Measurements from ENCODE around the gene HDLBP.

Gene HDLBP

GRCh38 chr2:241241669-241242068 is 73.8 kb downstream of the HDLBP start:
- Histone ChIP-seq H3K36me3 (ENCODE audit: control insufficient read depth, insufficient read depth, low read length) (peaks cover 98% of the 10 kb centered on the region), H3K4me3 (ENCODE audit: low read depth, low read length) (no peak overlapping the region), H3K27ac (ENCODE audit: low read depth, low read length) (no peak overlapping the region), H3K9ac (ENCODE audit: low read length) (no peak overlapping the region), H3K4me1 (ENCODE audit: control insufficient read depth, insufficient read depth, low read length) (no peaks in the 10 kb centered on the region; the same call in 1 of the 2 replicates), H3K9me3 (ENCODE audit: control insufficient read depth, insufficient read depth, low read depth, low read length) (no peaks in the 10 kb centered on the region), H3K27me3 (ENCODE audit: control insufficient read depth, insufficient read depth, low read length) (no peaks in the 10 kb centered on the region)

- Histone ChIP-seq H3K27me3 (ENCODE audit: control insufficient read depth, insufficient read depth, low read length) (no peaks in the 10 kb centered on the region), H3K9ac (ENCODE audit: low read length) (no peak overlapping the region), H3K4me3 (ENCODE audit: low read depth, low read length) (no peak overlapping the region), H3K27ac (ENCODE audit: low read depth, low read length) (no peak overlapping the region), H3K36me3 (ENCODE audit: control insufficient read depth, insufficient read depth, low read length) (peaks cover 98% of the 10 kb centered on the region), H3K4me1 (ENCODE audit: control insufficient read depth, insufficient read depth, low read length) (no peaks in the 10 kb centered on the region; the same call in 1 of the 2 replicates), H3K9me3 (ENCODE audit: control insufficient read depth, insufficient read depth, low read depth, low read length) (no peaks in the 10 kb centered on the region)
These were observed 75.0 kb downstream of the HDLBP start for GRCh38 chr2:241240320-241241004.

- H3K9ac ChIP-seq (ENCODE audit: low read length): no peak overlapping the region
- H3K4me1 ChIP-seq (ENCODE audit: control insufficient read depth, insufficient read depth, low read length): no peaks in the 10 kb centered on the region; the same call in 1 of the 2 replicates
- no peak overlapping the region for H3K4me3 ChIP-seq (ENCODE audit: low read depth, low read length)
- no peaks in the 10 kb centered on the region for H3K27me3 ChIP-seq (ENCODE audit: control insufficient read depth, insufficient read depth, low read length)
- H3K9me3 ChIP-seq (ENCODE audit: control insufficient read depth, insufficient read depth, low read depth, low read length): no peaks in the 10 kb centered on the region
- H3K27ac ChIP-seq (ENCODE audit: low read depth, low read length): no peak overlapping the region
- H3K36me3 ChIP-seq (ENCODE audit: control insufficient read depth, insufficient read depth, low read length): peaks cover 98% of the 10 kb centered on the region
These were observed 75.8 kb downstream of the HDLBP start for GRCh38 chr2:241239552-241240202.

DNA sequence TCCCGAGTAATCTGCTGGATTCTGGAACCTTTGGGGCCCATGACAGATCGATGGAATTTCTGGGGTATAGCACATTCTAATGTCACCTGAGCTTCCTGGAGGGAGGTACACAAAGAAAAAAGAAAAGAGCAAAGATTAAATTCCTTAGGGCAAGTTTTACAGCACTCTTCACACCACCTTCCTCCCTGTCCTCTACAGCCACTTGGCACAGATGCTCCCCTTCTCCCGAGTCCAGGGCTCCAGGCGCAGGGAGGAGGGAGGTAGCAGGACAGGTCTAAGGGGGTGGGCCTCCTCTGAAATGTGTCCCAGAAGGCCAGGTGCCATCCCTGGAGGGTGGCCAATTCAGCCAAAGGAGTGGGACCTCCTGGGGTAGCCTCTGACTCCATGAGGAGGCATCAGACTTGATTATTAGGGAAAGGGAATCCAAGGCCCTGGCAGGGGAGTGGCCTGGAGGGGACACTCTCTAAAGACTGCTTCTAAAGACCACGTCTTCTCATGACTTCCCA is 76.7 kb downstream of the HDLBP start:
- Histone ChIP-seq H3K4me3 (ENCODE audit: low read depth, low read length) (no peak overlapping the region), H3K9ac (ENCODE audit: low read length) (no peak overlapping the region), H3K27me3 (ENCODE audit: control insufficient read depth, insufficient read depth, low read length) (no peaks in the 10 kb centered on the region), H3K36me3 (ENCODE audit: control insufficient read depth, insufficient read depth, low read length) (peaks cover 98% of the 10 kb centered on the region), H3K4me1 (ENCODE audit: control insufficient read depth, insufficient read depth, low read length) (no peaks in the 10 kb centered on the region; the same call in 1 of the 2 replicates), H3K27ac (ENCODE audit: low read depth, low read length) (no peak overlapping the region), H3K9me3 (ENCODE audit: control insufficient read depth, insufficient read depth, low read depth, low read length) (no peaks in the 10 kb centered on the region)

GRCh38 chr2:241237949-241238371 is 77.5 kb downstream of the HDLBP start:
- H3K9ac ChIP-seq (ENCODE audit: low read length): no peak overlapping the region
- no peak overlapping the region for H3K4me3 ChIP-seq (ENCODE audit: low read depth, low read length)
- H3K9me3 ChIP-seq (ENCODE audit: control insufficient read depth, insufficient read depth, low read depth, low read length): no peaks in the 10 kb centered on the region
- H3K27ac ChIP-seq (ENCODE audit: low read depth, low read length): no peak overlapping the region
- H3K4me1 ChIP-seq (ENCODE audit: control insufficient read depth, insufficient read depth, low read length): no peaks in the 10 kb centered on the region; the same call in 1 of the 2 replicates
- peaks cover 98% of the 10 kb centered on the region for H3K36me3 ChIP-seq (ENCODE audit: control insufficient read depth, insufficient read depth, low read length)
- H3K27me3 ChIP-seq (ENCODE audit: control insufficient read depth, insufficient read depth, low read length): no peaks in the 10 kb centered on the region

DNA sequence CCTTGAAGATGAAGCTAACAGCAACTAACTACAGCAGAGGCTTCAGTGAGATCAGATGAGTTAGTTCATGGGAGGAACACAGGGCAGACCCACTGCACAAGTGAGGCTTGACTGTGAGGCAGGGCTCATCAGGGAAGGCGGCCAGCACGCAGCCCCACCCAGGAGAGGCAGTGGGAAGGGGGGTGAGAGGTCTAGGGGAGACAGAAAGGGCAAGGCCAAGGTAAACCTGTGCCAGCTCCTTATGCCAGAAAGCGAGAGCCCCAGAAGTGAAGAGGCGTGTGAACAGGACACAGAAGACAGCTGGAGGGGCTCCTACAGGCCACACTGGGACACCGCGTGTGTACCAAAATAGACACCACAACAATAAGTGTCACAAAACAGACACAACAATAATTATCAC is 78.4 kb downstream of the HDLBP start:
- Histone ChIP-seq H3K27ac (ENCODE audit: low read depth, low read length) (no peak overlapping the region), H3K27me3 (ENCODE audit: control insufficient read depth, insufficient read depth, low read length) (no peaks in the 10 kb centered on the region), H3K4me1 (ENCODE audit: control insufficient read depth, insufficient read depth, low read length) (no peaks in the 10 kb centered on the region; the same call in 1 of the 2 replicates), H3K9ac (ENCODE audit: low read length) (no peak overlapping the region), H3K9me3 (ENCODE audit: control insufficient read depth, insufficient read depth, low read depth, low read length) (no peaks in the 10 kb centered on the region), H3K4me3 (ENCODE audit: low read depth, low read length) (no peak overlapping the region), H3K36me3 (ENCODE audit: control insufficient read depth, insufficient read depth, low read length) (peaks cover 97% of the 10 kb centered on the region)

DNA sequence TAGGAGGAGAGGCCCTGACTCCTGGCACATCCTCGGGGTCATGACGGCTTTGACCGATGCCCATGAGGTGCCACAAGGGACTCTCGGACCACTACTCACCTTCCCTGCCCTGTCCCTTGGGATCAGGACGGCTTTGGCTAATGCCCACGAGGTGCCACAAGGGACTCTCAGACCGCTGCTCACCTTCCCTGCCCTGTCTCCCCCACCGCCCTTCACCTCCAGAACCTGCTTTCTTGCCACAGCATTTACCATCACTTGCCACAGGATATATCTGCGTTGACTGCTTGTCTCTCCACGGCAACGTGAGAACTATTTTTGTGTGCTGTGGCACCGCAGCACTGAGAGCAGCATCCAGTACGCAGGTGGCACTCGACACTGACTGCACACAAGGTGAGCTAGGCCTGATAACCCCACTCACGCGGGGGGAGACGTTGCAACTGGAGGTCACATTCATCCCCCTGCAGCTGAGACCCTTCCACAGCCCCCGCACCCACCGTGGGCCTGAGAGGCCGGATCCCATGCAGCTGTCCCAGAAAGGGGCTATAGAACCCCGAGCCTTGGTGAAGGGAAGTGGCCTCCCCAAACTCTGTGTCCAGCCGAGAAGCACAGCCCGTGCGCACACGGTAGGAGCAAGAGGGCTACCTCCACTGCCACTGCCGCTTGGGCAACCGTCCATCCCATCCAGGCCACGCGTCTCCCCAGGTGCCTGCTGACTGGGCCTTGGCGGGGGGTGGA is 79.4 kb downstream of the HDLBP start:
- no peak overlapping the region for H3K4me3 ChIP-seq (ENCODE audit: low read depth, low read length)
- no peaks in the 10 kb centered on the region; the same call in 1 of the 2 replicates for H3K4me1 ChIP-seq (ENCODE audit: control insufficient read depth, insufficient read depth, low read length)
- no peak overlapping the region for H3K27ac ChIP-seq (ENCODE audit: low read depth, low read length)
- H3K36me3 ChIP-seq (ENCODE audit: control insufficient read depth, insufficient read depth, low read length): peaks cover 97% of the 10 kb centered on the region
- H3K9me3 ChIP-seq (ENCODE audit: control insufficient read depth, insufficient read depth, low read depth, low read length): no peaks in the 10 kb centered on the region
- H3K27me3 ChIP-seq (ENCODE audit: control insufficient read depth, insufficient read depth, low read length): no peaks in the 10 kb centered on the region
- no peak overlapping the region for H3K9ac ChIP-seq (ENCODE audit: low read length)

- Histone ChIP-seq H3K27ac (ENCODE audit: low read depth, low read length) (no peak overlapping the region), H3K4me3 (ENCODE audit: low read depth, low read length) (no peak overlapping the region), H3K27me3 (ENCODE audit: control insufficient read depth, insufficient read depth, low read length) (no peaks in the 10 kb centered on the region), H3K4me1 (ENCODE audit: control insufficient read depth, insufficient read depth, low read length) (no peaks in the 10 kb centered on the region; the same call in 1 of the 2 replicates), H3K9me3 (ENCODE audit: control insufficient read depth, insufficient read depth, low read depth, low read length) (no peaks in the 10 kb centered on the region), H3K9ac (ENCODE audit: low read length) (no peak overlapping the region), H3K36me3 (ENCODE audit: control insufficient read depth, insufficient read depth, low read length) (peaks cover 97% of the 10 kb centered on the region)
These were observed 80.3 kb downstream of the HDLBP start for GRCh38 chr2:241234962-241235740.

DNA sequence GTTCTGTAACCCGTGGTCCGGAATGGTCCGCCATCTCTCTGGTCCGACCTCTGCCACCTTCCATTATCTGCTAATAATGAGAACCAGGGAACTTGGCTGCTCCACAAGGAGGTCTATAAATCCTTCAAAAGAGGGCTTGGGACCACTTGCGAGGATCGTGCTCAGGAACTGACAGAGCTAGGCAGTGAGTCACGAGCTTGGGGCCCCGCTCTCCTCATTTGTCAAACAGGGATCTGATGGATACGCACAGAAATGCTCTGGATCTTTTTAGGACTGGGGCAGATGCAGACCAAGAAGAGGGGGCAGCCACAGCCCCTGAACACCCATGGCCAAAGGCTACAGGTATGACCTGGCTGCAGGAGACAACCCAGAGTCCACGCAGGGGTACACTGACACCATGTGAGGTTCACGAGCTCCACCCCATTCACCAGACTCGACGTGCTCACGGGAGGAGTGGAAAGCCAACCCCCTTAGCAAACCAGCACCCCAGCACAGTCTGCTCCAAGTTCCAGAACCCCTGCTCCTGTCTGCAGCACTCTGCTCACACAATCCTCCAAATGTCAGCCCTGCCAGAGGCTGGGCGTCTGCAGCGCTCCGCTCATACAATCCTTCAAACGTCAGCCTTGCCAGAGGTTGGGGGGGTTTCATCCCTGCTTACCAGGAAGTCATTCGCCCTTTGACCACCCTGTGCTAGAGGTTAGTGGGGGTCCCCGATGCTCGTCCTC is 81.2 kb downstream of the HDLBP start:
- no peaks in the 10 kb centered on the region; the same call in 1 of the 2 replicates for H3K4me1 ChIP-seq (ENCODE audit: control insufficient read depth, insufficient read depth, low read length)
- H3K9ac ChIP-seq (ENCODE audit: low read length): no peak overlapping the region
- H3K27me3 ChIP-seq (ENCODE audit: control insufficient read depth, insufficient read depth, low read length): no peaks in the 10 kb centered on the region
- peaks cover 97% of the 10 kb centered on the region for H3K36me3 ChIP-seq (ENCODE audit: control insufficient read depth, insufficient read depth, low read length)
- no peak overlapping the region for H3K4me3 ChIP-seq (ENCODE audit: low read depth, low read length)
- no peaks in the 10 kb centered on the region for H3K9me3 ChIP-seq (ENCODE audit: control insufficient read depth, insufficient read depth, low read depth, low read length)
- H3K27ac ChIP-seq (ENCODE audit: low read depth, low read length): no peak overlapping the region

All from HUES6 (cell line).